Stimulated activated naive CD8-positive, alpha-beta T cell treated with anti-CD3 and anti-CD28 coated beads, Interleukin-15, Interleukin-2, amounts not matched to agents 100 U/mL and 50 U/mL, for 24 hours (primary cell): Measurements from ENCODE around the gene BICRAL.
"Not testable (repeated sequence)": the region's sequence is repeated elsewhere in the genome, so short reads cannot be mapped to it uniquely, and the experiment has no call there.

Source experiments
- ATAC-seq: fragments of 150-1000 bp; cut with Tn5 transposase; one replicate; pipeline ENCODE4 v1.10.0; 2021
- DNase-seq: peaks from one replicate; pipeline ENCODE4 v3.0.0; 2021

The BICRAL gene

DNA sequence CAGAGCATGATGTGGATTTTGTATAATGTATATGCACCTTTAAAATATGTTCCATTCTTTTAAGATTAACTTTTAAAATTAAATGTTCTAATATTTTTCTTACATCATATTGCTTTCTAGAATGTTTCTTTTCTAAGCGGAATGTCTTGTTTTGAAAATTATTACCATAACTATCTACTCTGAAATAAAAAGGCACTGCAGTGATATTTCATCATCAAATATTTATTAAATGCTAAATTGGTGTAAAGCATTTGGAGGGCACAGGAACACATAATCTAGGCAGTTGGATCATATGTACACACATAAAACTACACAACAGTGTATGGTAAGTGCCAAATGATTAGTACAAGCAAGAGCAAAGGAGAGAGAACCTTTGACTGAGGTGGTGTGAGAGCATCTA lies 13.8 kb downstream of the BICRAL start:
- ATAC-seq (no peak), DNase-seq (no peak)

- DNase-seq: no peak
Observed at GRCh38 chr6:42796171-42796570, 14.3 kb downstream of the BICRAL start.

GRCh38 chr6:42797696-42798095 lies 15.8 kb downstream of the BICRAL start:
- ATAC-seq, DNase-seq: not testable (repeated sequence)

More at GRCh38 chr6:42796171-42796570, 14.3 kb downstream of the BICRAL start:
- no peak for ATAC-seq

DNA sequence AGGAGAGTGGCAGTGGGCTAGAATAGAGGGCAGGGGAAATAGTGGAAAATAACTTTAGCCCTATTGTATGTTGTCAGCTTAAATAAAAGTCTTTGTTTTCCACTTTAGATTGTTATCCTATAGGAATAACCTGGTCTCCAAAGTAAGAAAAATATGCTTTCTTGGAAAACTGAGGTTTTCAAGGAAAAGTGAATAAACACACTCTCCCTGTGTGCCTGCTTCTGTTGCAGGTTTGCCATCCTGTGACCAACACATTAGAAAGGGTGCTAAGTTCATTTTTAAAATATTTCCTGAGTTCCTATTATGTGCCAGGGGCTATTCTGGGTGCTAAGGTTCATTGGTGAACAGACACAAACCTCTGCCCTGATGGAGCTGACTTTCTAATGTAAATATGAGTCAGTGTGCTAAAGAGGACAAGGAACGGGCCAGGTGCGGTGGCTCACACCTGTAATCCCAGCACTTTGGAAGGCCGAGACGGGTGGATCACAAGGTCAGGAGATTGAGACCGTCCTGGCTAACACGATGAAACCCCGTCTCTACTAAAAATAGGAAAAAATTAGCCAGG lies 23.5 kb downstream of the BICRAL start:
- ATAC-seq (no peak), DNase-seq (no peak)

DNA sequence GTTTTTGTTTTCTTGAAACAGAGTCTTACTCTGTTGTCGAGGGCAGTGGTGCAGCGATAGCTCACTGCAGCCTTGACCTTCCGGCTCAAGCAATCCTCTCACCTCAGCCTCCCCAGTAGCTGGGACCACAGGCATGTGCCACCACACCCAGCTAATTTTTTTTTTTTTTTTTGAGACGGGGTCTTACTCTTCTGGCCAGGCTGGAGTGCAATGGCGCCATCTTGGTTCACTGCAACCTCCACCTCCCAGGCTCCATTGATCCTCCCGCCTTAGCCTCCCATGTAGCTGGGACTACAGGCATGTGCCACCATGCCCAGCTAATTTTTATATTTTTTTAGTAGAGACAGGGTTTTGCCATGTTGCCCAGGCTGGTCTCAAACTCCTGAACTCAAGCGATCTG lies 24.5 kb downstream of the BICRAL start:
- not testable (repeated sequence) for ATAC-seq, DNase-seq

- DNase-seq (no peak), ATAC-seq (no peak)
Observed at GRCh38 chr6:42808492-42809483, 26.9 kb downstream of the BICRAL start.

GRCh38 chr6:42813074-42813645 lies 31.3 kb downstream of the BICRAL start:
- no peak for DNase-seq
- peak; percentile 55 for ATAC-seq

DNA sequence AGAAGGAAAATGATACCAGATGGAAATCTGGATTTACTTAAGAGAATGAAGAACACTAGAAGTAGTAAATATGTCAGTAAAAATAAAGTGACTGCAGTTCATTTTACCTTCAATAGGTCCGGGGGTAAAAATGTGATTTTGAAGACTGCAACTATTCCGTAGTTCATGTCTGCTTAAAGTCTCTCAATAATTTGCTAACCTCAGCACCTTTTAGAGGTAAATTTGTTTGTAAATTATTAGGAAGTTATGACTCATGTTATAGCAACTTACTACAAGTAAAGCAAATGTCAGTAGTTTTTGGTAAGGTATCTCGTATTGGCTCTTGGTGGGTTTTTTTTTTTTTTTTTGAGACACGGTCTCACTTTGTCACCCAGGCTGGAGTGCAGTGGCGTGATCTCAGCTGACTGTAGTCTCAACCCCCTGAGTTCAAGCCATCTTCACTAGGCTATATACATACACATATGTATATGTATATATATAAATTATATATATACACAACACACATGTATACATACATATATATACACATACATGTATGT lies 32.1 kb downstream of the BICRAL start:
- DNase-seq (no peak), ATAC-seq (peak; percentile 44)

DNA sequence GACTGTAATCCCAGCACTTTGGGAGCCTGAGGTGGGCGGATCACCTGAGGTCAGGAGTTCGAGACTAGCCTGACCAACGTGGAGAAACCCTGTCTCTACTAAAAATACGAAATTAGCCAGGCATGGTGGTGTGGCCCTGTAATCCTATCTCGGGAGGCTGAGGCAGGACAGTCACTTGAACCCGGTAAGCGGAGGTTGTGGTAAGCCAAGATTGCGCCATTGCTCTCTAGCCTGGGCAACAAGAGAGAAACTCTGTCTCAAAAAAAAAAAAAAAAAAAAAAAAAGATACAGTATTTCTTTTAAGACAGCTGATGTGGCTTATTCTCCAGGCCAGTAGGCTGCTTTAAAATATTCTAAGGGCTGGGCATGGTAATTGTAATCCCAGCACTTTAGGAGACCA lies 33.9 kb downstream of the BICRAL start:
- ATAC-seq: not testable (repeated sequence)

DNA sequence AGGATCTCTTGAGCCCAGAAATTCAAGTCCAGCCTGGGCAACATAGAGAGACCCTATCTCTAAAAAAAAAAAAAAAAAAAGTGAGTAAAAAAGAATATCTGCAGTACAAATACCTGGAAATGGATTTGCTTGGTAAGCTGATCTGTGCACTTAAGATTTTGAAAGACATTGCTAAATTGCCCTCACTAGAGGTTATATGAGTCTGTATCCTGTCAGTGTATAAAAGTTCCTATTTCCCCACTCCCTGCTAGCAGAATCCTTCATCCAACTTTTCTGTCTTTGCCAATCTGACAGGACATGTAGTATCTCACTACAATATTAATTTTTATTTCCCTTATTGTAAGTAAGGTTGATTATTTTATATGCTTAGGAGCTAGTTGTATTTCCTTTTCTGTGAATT lies 36.1 kb downstream of the BICRAL start:
- ATAC-seq (no peak), DNase-seq (no peak)

More for the DNA sequence above, 33.9 kb downstream of the BICRAL start:
- DNase-seq: not testable (repeated sequence)

GRCh38 chr6:42818416-42818815 lies 36.6 kb downstream of the BICRAL start:
- DNase-seq: no peak
- no peak for ATAC-seq

DNA sequence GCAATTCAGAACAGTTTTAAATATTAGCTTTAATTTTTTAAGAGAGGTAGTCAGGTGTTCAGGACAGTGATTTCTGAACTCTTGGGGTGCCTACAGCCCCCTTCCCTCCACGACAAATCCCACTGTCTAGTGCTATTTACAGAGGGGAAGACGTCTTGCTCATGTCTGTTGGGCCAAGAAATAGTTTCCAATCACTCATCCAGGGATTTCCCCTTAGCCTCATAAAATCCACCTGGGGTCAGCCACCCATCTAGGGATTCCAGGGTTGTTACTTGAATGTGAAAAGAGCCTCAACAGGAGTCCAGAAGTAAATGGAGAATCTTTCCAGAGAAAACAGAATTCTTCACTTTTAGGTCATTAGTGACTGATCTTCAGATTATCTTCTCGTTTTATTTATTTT lies 37.0 kb downstream of the BICRAL start:
- peak; percentile 58 for ATAC-seq
- no peak for DNase-seq

GRCh38 chr6:42819803-42820511 lies 38.1 kb downstream of the BICRAL start:
- ATAC-seq (peak; percentile 71), DNase-seq (no peak)

GRCh38 chr6:42820512-42821340 lies 38.9 kb downstream of the BICRAL start:
- DNase-seq: no peak
- no peak for ATAC-seq

GRCh38 chr6:42821341-42821668 lies 39.5 kb downstream of the BICRAL start:
- no peak for ATAC-seq

GRCh38 chr6:42821846-42822245 lies 40.0 kb downstream of the BICRAL start:
- no peak for ATAC-seq

More at GRCh38 chr6:42821341-42821668, 39.5 kb downstream of the BICRAL start:
- no peak for DNase-seq

GRCh38 chr6:42829561-42830092 lies 47.8 kb downstream of the BICRAL start:
- ATAC-seq: no peak
- no peak for DNase-seq

More at GRCh38 chr6:42821846-42822245, 40.0 kb downstream of the BICRAL start:
- DNase-seq: no peak

- DNase-seq: no peak
- no peak for ATAC-seq
Observed at GRCh38 chr6:42831237-42831636, 49.4 kb downstream of the BICRAL start.

- ATAC-seq (no peak), DNase-seq (no peak)
Observed at GRCh38 chr6:42834056-42834455, 52.2 kb downstream of the BICRAL start.

- ATAC-seq: no peak
- no peak for DNase-seq
Observed at GRCh38 chr6:42841844-42842584, 60.2 kb downstream of the BICRAL start.
